Osteocyte (in vitro differentiated cells): ENCODE data around the gene RAP1GAP. TPM values are rescaled to one million over a fixed set of nuclear protein-coding genes. Genes with fewer than 3 reads are reported as not detected.

Experiments used
- DNase-seq: peaks from one replicate; pipeline ENCODE4 v3.0.0; 2021; ENCODE audit warnings: mixed read lengths; ENCODE audit not compliant: unreplicated experiment; ENCODE audit errors: extremely low spot score
- H3K27ac Mint-ChIP-seq: one replicate; pipeline ENCODE4 v1.8.0; 2021; ENCODE audit warnings: mild to moderate bottlenecking, mixed read lengths; ENCODE audit not compliant: unreplicated experiment
- H3K27me3 Mint-ChIP-seq: one replicate; pipeline ENCODE4 v1.8.0; 2021; ENCODE audit warnings: mixed read lengths; ENCODE audit not compliant: unreplicated experiment
- H3K36me3 Mint-ChIP-seq: one replicate; pipeline ENCODE4 v1.8.0; 2021; ENCODE audit warnings: mixed read lengths; ENCODE audit not compliant: unreplicated experiment
- H3K4me1 Mint-ChIP-seq: one replicate; pipeline ENCODE4 v1.8.0; 2021; ENCODE audit warnings: mixed read lengths; ENCODE audit not compliant: unreplicated experiment
- H3K4me3 Mint-ChIP-seq: one replicate; pipeline ENCODE4 v1.8.0; 2021; ENCODE audit warnings: mild to moderate bottlenecking, moderate library complexity, mixed read lengths; ENCODE audit not compliant: unreplicated experiment
- H3K9me3 Mint-ChIP-seq: one replicate; pipeline ENCODE4 v1.8.0; 2021; ENCODE audit warnings: mixed read lengths; ENCODE audit not compliant: unreplicated experiment
- total RNA-seq: library from RNA; stranded (reverse); gene quantifications from 2 replicates; pipeline ENCODE4 v1.2.1, GENCODE V29; 2021
- TF ChIP-seq, protein P1 (sequence below): fragments of 200-600 bp; sonication (generic); IDR thresholded peaks from 2 replicates; pipeline ENCODE4 v1.5.0; 2021; ENCODE audit warnings: antibody characterized with exemption, mild to moderate bottlenecking, moderate library complexity

The RAP1GAP gene
- total RNA-seq, 1 donor from 2014 or later = 3.5 TPM

DNA sequence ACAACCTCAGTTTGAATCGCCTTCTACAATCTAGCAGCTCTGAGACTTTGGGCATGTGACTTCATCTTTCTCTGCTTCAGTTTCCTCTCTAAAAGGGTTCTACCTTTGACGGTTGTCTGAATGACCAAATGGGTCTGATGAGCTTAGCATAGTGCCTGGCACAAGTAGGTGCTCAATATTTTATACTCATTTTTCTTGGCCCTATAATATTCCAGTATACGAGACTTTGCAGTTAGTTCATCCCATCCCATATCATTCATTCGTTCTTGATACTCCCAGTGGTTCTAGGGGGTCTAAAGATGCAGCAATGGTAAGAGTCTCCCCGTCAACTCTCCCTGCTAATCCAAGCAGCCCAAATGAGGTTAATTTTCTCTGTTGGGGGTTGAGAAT is 92.4 kb downstream of the RAP1GAP start:
- peaks cover 5% of the 10 kb centered on the region for H3K27me3 Mint-ChIP-seq
- TF ChIP-seq, protein P1, sequence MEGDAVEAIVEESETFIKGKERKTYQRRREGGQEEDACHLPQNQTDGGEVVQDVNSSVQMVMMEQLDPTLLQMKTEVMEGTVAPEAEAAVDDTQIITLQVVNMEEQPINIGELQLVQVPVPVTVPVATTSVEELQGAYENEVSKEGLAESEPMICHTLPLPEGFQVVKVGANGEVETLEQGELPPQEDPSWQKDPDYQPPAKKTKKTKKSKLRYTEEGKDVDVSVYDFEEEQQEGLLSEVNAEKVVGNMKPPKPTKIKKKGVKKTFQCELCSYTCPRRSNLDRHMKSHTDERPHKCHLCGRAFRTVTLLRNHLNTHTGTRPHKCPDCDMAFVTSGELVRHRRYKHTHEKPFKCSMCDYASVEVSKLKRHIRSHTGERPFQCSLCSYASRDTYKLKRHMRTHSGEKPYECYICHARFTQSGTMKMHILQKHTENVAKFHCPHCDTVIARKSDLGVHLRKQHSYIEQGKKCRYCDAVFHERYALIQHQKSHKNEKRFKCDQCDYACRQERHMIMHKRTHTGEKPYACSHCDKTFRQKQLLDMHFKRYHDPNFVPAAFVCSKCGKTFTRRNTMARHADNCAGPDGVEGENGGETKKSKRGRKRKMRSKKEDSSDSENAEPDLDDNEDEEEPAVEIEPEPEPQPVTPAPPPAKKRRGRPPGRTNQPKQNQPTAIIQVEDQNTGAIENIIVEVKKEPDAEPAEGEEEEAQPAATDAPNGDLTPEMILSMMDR = no peak
- no peak for DNase-seq
- no peaks in the 10 kb centered on the region for H3K9me3 Mint-ChIP-seq
- H3K27ac Mint-ChIP-seq = no peak overlapping the region
- H3K36me3 Mint-ChIP-seq = no peaks in the 10 kb centered on the region
- H3K4me3 Mint-ChIP-seq = no peak overlapping the region
- peaks cover 16% of the 10 kb centered on the region for H3K4me1 Mint-ChIP-seq

DNA sequence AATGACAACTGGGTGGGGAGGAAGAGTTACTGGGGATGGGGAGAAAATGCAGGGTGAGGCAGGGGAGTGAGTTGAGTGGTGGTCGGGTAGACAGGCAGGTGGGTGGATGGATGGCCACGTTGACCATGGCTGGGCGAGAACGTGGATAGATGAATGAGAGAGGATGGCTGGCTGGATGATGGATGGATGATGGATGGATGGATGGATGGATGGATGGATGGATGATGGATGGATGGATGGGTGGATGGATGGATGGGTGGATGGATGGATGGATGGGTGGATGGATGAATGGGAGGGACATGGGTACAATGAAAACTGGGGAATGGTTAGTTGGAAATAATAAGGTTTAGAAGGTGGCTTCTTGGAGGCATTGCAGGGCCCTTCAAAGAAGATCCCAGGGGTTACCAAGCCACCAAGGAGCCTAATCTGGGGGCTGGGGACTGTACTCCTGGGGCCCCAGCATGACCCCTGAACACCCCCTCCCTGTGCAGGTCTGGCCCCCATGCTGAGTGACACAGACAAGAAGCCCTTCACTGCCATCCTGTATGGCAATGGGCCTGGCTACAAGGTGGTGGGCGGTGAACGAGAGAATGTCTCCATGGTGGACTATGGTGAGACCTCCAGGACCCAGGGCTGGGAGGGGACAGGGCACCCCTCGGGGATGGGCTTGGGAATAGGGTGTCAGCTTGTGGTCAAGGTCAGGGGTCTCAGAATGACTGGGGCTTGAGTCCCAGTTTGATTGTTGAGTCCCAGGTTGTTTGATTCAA is 92.9 kb downstream of the RAP1GAP start:
- TF ChIP-seq, protein P1 = no peak
- no peak overlapping the region for H3K4me3 Mint-ChIP-seq
- H3K27ac Mint-ChIP-seq = no peak overlapping the region
- no peaks in the 10 kb centered on the region for H3K36me3 Mint-ChIP-seq
- no peaks in the 10 kb centered on the region for H3K9me3 Mint-ChIP-seq
- H3K4me1 Mint-ChIP-seq = peaks cover 16% of the 10 kb centered on the region
- H3K27me3 Mint-ChIP-seq = peaks cover 5% of the 10 kb centered on the region
- DNase-seq = no peak

DNA sequence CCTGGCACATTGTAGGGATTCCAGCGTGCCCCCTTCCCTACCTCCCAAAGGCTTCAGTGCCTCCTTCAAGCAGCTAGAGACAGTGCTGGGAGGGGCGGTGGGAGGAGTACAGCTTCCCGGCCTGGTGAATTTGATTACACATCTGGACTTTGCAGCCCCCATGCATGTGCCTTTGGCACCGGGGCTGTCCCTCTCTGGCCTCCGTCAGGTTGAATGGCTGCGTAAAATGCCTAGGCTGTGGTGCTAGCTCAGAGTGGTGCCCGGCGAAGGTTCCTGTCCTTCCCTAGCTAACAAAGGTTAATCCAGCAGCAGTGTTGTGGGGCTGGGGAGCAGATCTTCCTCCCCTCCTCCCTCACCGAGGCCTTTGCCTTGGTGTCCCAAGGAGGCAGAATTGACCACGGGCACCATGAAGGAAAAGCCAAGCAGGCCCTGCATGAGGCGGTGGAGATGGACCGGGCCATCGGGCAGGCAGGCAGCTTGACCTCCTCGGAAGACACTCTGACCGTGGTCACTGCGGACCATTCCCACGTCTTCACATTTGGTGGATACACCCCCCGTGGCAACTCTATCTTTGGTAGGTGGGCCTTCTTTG is 93.7 kb downstream of the RAP1GAP start:
- Mint-ChIP-seq H3K4me1 (peaks cover 16% of the 10 kb centered on the region), H3K27ac (no peak overlapping the region), H3K9me3 (no peaks in the 10 kb centered on the region), H3K4me3 (no peak overlapping the region), H3K27me3 (peaks cover 5% of the 10 kb centered on the region), H3K36me3 (no peaks in the 10 kb centered on the region)
- DNase-seq = no peak
- TF ChIP-seq, protein P1 = no peak

DNA sequence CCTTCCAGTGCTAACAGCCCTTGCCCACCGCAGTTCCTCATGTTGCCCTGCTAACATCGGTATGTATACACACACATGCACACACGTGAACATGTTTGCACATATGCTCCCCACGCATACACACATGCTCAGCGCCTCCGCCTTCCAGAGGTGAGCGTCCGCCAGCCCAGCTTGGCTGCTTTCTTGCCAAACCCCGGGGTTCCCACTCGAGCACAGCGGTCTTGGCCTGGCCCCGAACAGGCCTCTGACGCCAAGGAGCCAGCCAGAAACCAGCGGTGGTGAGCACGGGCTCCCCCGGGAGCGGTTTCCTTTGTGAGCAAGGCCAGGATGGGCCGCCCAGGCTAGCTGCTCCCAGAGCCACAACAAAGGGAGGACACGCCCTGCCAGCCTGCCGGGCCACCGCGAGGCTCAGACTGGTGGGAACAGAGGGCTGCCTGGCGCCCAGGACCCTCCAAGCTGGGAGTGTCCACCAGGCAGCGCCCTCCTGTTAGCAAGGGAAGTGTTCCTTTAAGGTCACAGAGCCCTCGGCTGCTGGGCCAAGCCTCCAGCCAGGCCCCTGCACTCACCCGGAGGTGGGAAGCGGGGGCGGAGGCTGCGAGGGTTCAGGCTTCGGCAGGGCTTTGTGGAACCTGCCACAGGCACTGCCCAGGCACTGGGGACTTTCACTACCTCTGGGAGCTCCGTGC is 94.5 kb downstream of the RAP1GAP start:
- no peaks in the 10 kb centered on the region for H3K9me3 Mint-ChIP-seq
- TF ChIP-seq, protein P1 = no peak
- no peaks in the 10 kb centered on the region for H3K36me3 Mint-ChIP-seq
- H3K27ac Mint-ChIP-seq = no peak overlapping the region
- peaks cover 15% of the 10 kb centered on the region for H3K4me1 Mint-ChIP-seq
- DNase-seq = no peak
- H3K27me3 Mint-ChIP-seq = peaks cover under 1% of the 10 kb centered on the region
- no peak overlapping the region for H3K4me3 Mint-ChIP-seq

DNA sequence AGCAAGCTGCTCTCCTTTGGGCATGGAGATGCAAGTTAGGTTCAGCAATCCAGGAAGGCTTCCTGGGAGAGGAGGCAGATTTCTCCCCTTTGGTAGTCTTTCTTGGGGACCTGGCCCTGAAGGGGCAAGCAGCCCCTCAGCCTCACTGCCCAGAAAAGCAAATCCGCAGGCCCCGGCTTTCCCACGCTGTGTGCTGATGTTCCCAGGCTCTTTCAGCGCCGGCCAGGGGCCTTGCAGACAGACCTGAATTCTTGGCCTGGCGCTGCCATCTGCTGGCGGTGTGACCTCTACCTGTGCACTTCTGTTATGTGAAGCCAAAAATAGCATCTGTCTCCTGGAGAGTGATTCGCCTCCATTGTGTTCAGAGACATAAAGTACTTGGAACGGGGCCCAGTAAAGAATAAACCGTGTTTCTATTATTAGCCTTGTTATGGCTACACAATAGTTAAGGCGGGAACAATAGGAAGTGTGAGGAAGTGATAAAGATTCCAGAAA is 95.1 kb downstream of the RAP1GAP start:
- Mint-ChIP-seq H3K4me1 (peaks cover 16% of the 10 kb centered on the region), H3K27ac (no peak overlapping the region), H3K9me3 (no peaks in the 10 kb centered on the region), H3K27me3 (no peaks in the 10 kb centered on the region), H3K4me3 (no peak overlapping the region), H3K36me3 (no peaks in the 10 kb centered on the region)
- TF ChIP-seq, protein P1 = peak; percentile 84
- DNase-seq = no peak
